GM13976 (cell line): ENCODE measurements around the gene PMM2.

Experiments used
- DNase-seq: peaks from one replicate; pipeline ENCODE4 v3.0.0; 2012; ENCODE audit warnings: low spot score
- CTCF ChIP-seq: IDR thresholded peaks from 2 replicates; pipeline ENCODE4 v1.5.1; 2012; ENCODE audit warnings: borderline replicate concordance, mild to moderate bottlenecking; ENCODE audit not compliant: insufficient read depth; ENCODE audit errors: extremely low read depth, missing control alignments, control extremely low read depth
- in situ Hi-C: fragments of 300-500 bp; cut with MboI; formaldehyde crosslinking; loops from one replicate; pipeline ENCODE4 v1.12.0; 2022; ENCODE audit warnings: low sequenced_read_pairs, mixed read lengths, inconsistent platforms; ENCODE audit not compliant: unreplicated experiment

PMM2 gene

GRCh38 chr16:8812162-8812843, 14.7 kb downstream of the PMM2 start:
- no peak for DNase-seq
- in situ Hi-C loops = no loop called here
- no peak for TF ChIP-seq CTCF

- DNase-seq = no peak
- in situ Hi-C loops = no loop called here
- no peak for TF ChIP-seq CTCF
These were observed 16.6 kb downstream of the PMM2 start for GRCh38 chr16:8814095-8814806.

- no peak for TF ChIP-seq CTCF
- DNase-seq = no peak
- in situ Hi-C loops = no loop called here
These were observed 19.5 kb downstream of the PMM2 start for GRCh38 chr16:8816967-8817655.

- peak; percentile 79 for DNase-seq
- in situ Hi-C loops = no loop called here
- no peak for TF ChIP-seq CTCF
These were observed 21.0 kb downstream of the PMM2 start for GRCh38 chr16:8818504-8819270.

- no peak for TF ChIP-seq CTCF
- in situ Hi-C loops = no loop called here
- DNase-seq = no peak
These were observed 21.9 kb downstream of the PMM2 start for GRCh38 chr16:8819411-8820034.

GRCh38 chr16:8822403-8822802, 24.8 kb downstream of the PMM2 start:
- no peak for TF ChIP-seq CTCF
- in situ Hi-C loops = no loop called here
- no peak for DNase-seq
